ENCODE measurements around the gene KCNIP4.

GRCh38 chr4:21113496-21114223, 834.9 kb downstream of the KCNIP4 start:
- TF ChIP-seq, protein P1, sequence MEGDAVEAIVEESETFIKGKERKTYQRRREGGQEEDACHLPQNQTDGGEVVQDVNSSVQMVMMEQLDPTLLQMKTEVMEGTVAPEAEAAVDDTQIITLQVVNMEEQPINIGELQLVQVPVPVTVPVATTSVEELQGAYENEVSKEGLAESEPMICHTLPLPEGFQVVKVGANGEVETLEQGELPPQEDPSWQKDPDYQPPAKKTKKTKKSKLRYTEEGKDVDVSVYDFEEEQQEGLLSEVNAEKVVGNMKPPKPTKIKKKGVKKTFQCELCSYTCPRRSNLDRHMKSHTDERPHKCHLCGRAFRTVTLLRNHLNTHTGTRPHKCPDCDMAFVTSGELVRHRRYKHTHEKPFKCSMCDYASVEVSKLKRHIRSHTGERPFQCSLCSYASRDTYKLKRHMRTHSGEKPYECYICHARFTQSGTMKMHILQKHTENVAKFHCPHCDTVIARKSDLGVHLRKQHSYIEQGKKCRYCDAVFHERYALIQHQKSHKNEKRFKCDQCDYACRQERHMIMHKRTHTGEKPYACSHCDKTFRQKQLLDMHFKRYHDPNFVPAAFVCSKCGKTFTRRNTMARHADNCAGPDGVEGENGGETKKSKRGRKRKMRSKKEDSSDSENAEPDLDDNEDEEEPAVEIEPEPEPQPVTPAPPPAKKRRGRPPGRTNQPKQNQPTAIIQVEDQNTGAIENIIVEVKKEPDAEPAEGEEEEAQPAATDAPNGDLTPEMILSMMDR (IDR thresholded peaks at IDR 0.05): no peak
- no peak for TF ChIP-seq POLR2A (IDR thresholded peaks at IDR 0.05)
